ENCODE results near the gene MZF1.

MZF1 gene

DNA sequence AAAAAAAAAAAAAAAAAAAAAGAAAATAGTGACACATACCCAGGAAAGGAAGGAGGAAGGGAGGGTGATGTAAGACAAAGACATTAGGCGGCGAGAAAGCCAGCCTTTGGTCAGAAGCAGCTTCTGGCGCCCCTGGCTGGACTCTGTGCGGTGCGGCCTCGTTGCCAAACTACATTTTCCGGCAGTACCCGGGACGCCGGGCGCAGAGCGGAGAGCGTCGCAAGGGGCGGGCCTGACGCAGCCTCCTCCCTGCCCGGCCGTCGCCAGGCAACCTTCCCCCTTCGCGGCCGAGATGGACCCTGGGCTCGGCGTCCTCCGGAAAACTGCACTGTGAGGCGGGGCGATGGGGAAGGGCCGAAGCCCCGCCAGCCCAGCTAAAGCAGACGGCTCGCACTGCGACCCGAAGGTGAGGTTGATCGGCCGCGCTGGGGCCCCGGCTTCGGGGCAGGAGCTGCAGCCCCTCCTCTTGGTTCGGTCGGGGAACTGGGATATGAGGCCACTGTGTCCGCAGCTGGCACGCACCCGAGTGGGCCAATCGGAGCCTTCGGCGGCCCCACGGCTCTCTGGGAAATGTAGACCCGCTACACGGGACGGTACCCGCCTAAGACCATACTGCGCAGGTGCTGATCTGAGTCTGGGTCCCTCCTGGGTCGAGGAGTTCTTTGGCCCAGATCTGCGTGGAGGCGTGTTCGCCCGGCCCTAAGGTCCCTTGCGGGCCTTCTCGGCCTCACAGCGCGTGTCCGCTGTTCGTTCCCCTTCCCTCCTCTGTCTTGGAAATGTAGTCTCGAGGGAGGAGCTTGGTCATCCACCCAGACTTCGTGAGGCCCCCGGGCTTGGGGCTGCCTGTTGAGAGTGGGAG lies 2.3 kb upstream of the MZF1 start:
- Mint-ChIP-seq H3K36me3 (ENCODE audit: low read depth) (peaks cover 11% of the 10 kb centered on the region), H3K27ac (peak overlapping the region; percentile 90), H3K4me3 (peak overlapping the region; percentile 93), H3K4me1 (ENCODE audit: low read depth) (peaks cover 59% of the 10 kb centered on the region), H3K9me3 (no peaks in the 10 kb centered on the region), H3K27me3 (no peaks in the 10 kb centered on the region)

DNA sequence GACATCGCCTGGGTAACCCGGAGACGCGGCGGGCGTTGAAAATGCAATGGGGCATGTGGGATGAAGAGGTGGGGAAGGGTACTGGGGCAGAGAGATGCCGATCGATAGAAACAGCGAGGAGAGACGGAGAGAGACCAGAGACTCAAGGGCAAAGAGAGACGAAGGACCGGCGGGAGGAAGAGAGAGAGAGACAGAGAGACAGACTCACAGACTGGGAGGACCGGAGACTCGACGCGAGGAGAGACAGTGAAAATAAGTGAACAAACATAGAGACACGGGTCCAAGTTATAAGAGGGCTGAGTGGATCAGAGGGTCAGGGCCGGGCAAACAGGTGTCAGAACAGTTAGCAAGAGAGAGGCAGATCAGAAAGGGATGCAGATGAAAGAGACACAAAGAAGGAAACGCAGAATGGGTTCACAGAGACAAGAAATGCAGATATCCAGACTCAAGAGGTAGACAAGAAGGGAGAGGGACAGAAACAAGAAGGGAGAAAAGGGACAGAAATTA lies 576 bp upstream of the MZF1 start:
- Mint-ChIP-seq H3K27ac (peak overlapping the region; percentile 100), H3K4me3 (peak overlapping the region; percentile 93), H3K9me3 (no peaks in the 10 kb centered on the region), H3K36me3 (ENCODE audit: low read depth) (peaks cover 17% of the 10 kb centered on the region), H3K4me1 (ENCODE audit: low read depth) (peaks cover 49% of the 10 kb centered on the region), H3K27me3 (no peaks in the 10 kb centered on the region)

DNA sequence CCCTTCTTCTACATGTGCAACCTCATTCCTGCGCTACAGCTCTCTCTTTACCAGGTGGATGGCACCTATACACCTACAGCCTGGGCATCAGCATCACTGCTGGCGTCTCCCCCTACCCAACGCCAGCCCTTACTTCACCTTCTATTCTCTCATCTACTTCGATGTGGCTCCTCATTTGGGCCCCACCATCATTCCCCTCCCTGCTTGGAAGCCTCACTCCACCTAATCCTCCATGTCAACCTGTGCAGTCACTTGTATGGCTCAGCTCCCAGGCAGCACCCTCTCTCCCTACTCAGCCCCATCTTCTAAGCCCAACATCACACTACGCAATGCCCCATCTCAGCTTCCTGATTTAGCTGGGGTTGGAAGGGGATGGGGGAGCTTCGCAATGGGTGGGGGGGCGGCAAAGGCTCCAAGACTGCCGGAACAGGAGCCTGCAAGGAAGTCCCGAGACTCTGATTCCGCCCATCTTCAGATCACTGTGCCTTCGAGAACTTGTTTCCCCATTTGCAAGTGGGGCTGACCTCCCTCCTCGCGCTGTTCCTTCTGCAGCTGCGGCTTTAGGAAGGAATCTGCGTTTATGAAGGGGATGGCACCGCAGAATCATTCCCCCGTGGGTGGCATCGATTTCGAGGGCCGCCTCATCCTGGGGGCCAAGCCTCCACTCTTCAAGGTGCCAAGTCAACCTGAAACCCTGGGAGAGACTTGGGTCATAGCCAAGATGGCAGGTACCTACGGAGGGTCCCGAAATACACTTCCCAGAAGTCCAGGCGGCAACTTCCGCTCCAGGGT lies 913 bp downstream of the MZF1 start:
- Mint-ChIP-seq H3K27me3 (no peaks in the 10 kb centered on the region), H3K4me1 (ENCODE audit: low read depth) (peaks cover 36% of the 10 kb centered on the region), H3K4me3 (peak overlapping the region; percentile 93), H3K9me3 (no peaks in the 10 kb centered on the region), H3K36me3 (ENCODE audit: low read depth) (peaks cover 27% of the 10 kb centered on the region), H3K27ac (peak overlapping the region; percentile 100)

DNA sequence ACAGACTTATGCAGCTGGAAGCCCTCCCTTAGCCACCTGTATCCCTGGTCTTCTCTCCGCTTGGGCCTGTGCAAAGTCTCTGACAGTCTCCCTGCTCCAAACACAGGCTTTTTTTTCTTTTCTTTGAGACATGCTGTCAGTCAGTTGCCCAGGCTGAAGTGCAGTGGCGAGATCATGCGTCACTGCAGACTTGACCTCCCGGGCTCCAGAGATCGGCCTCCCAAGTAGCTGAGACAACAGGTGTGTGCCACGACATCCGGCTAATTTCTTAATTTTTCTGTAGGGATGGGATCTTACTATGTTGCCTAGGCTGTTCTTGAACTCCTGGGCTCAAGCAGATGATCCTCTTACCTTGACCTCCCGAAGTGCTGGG lies 1.6 kb downstream of the MZF1 start:
- Mint-ChIP-seq H3K4me3 (no peak overlapping the region), H3K36me3 (ENCODE audit: low read depth) (peaks cover 27% of the 10 kb centered on the region), H3K9me3 (no peaks in the 10 kb centered on the region), H3K27me3 (no peaks in the 10 kb centered on the region), H3K4me1 (ENCODE audit: low read depth) (peaks cover 36% of the 10 kb centered on the region), H3K27ac (peak overlapping the region; percentile 100)

DNA sequence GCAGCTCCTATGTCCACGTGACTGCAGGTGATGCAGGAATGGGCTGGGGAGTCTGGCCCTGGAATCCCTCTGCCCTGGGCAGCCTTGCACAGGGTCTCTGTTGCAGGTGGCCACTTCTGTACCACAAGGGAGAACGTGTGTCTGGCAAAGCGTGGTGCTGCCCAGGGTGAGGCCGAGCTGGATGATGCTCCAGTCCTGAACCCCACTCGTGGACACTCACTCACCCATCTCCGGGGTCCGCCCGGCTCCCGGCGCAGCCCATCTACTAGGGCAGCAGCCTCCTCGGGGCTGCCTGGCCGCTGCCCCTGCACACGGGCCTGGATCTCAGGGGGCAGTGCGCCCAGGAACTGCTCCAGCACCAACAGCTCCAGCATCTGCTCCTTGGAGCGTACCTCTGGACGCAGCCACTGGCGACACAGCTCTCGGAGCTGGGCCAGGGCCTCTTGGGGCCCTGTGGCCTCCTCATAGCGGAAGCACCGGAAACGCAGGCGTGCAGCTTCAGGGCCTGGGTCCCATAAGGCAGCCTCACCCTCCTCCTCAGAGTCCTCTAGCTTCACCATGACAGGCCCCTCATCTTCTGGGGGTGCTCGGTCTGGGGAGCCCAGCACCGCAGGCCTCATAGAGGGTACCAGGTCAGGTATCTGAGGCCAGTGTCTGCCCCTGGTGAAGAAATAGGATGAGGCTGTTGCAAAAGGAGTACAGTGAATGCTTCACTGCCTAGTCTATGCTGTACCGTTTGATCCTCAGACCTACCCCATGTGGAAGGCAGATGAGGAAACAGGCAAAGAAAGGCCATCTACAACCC lies 2.2 kb downstream of the MZF1 start:
- peaks cover 27% of the 10 kb centered on the region for H3K36me3 Mint-ChIP-seq (ENCODE audit: low read depth)
- no peaks in the 10 kb centered on the region for H3K27me3 Mint-ChIP-seq
- H3K27ac Mint-ChIP-seq, result no peak overlapping the region
- no peaks in the 10 kb centered on the region for H3K9me3 Mint-ChIP-seq
- no peak overlapping the region for H3K4me3 Mint-ChIP-seq
- peaks cover 34% of the 10 kb centered on the region for H3K4me1 Mint-ChIP-seq (ENCODE audit: low read depth)

DNA sequence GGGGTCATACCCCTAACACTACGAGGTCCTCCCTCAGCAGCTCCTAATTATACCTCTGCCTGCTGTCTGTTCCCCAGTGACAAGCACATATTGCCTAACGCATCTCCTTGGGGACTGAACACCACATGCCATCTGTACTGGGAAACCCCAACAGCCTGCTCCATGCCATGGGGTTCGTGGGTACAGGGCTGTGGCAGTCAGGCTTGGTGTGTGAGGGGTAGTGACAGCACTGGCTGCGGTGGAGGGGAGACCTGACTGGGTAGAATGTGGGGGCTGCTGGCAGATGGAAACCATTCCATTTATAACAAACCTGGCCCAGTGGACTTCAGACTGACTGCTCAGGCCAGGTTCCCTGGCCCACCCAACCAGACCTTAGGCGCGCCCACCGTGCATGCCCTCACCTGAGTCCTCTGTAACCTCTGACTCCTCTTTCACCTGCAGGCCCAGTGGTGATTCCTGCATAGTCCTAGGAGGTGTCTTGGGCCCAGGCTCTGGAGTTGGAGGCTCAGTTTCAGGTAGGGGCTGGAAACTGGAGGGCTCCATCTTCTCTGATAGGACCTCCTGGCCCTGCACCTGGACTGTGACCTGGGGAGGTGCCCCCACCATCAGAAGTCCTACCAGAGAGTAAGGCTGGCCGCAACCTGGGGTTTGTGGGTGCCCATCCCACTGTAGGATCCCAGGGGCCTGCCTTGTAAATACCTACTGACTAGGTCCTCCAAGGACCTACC lies 3.0 kb downstream of the MZF1 start:
- Mint-ChIP-seq H3K4me1 (ENCODE audit: low read depth) (peaks cover 30% of the 10 kb centered on the region), H3K9me3 (no peaks in the 10 kb centered on the region), H3K36me3 (ENCODE audit: low read depth) (peaks cover 27% of the 10 kb centered on the region), H3K4me3 (no peak overlapping the region), H3K27me3 (no peaks in the 10 kb centered on the region), H3K27ac (no peak overlapping the region)

DNA sequence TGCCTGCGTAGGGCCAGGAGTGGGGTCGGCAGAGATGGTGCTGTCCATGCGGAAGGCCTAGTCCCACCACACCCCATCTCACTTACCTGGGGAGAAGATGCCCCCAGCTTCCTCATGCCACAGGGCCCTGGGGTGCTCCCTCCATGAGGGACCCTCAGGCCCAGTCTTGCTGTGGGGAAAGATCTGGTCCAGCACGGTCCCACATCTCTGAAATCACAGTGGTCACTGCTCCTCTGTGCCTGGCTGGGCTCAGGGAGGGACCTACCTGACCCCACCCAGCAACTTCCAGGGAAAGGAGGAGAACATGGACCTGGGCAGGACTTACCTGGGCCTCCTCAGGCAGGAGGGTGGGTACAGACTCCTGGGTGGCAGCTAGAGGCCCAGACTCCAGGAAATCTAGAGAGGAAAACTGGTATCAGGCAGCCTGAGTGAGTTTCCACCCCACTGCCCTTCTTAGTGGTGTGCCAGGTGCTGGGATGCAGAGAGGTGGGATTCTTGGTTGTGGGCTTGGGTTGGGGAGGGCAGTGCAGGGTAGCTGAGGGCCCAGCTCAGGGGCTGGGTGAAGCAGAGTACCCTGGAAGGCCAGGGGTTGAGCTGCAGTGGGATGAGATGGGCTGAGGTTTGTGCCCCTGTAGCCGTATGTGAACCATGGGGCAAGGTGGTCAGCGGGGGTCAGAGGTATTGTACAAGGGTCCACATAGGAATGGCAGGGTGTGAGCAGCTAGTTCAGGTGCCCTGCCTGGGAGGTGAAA lies 3.8 kb downstream of the MZF1 start:
- Mint-ChIP-seq H3K4me1 (ENCODE audit: low read depth) (peaks cover 29% of the 10 kb centered on the region), H3K27ac (peak overlapping the region; percentile 8), H3K4me3 (no peak overlapping the region), H3K27me3 (no peaks in the 10 kb centered on the region), H3K36me3 (ENCODE audit: low read depth) (peaks cover 31% of the 10 kb centered on the region), H3K9me3 (no peaks in the 10 kb centered on the region)

DNA sequence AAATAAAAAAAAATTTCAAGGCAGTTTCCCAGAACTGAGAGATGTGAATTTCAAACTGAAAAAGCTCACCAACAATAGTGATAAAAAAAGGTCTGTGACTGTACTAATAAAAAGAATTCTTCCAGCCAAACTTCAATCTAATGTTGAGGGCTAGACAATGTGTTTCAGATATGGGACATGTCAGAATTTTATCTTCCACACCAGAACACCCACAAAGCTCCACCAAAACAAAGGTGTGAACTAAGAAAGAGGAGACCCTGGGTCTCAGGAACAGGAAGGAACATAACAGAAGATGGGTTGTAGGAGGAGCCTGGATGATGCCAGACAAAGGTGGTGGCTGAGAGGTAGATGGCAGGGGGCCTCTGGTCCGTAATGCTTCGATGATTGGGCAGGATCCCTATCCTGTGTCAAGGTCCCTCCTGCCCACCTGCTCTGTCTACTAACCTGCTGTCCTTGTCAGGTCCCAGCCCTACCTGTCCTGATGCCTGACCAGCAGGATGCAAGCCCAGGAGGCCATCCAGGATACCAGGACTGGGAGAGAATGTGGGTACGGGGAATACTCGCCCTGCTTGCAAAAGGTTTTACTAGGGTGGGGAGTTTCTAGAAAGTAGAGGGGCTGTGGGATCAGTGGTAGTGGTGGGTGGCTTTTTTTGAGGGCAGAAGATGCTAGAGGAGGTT lies 4.5 kb downstream of the MZF1 start:
- Mint-ChIP-seq H3K9me3 (no peaks in the 10 kb centered on the region), H3K4me3 (no peak overlapping the region), H3K27me3 (no peaks in the 10 kb centered on the region), H3K4me1 (ENCODE audit: low read depth) (peaks cover 26% of the 10 kb centered on the region), H3K27ac (peak overlapping the region; percentile 8), H3K36me3 (ENCODE audit: low read depth) (peaks cover 33% of the 10 kb centered on the region)

DNA sequence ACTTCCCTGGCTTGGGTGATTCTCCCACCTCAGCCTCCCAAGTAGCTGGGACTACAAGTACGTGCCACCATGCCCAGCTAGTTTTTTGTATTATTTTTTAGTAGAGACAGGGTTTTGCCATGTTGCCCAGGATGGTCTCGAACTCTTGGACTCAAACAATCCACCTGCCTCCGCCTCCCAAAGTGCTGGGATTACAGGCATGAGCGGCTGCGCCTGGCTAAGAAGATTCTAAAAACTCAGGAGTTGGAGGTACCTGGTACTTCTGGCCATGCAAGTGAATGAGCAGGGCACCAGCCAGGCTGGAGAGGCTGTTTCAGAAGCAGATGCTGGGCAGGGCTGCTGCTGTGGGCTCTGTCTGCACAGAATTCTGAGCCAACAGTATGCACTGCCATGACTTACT lies 6.1 kb downstream of the MZF1 start:
- H3K9me3 Mint-ChIP-seq, result no peaks in the 10 kb centered on the region
- peaks cover 27% of the 10 kb centered on the region for H3K4me1 Mint-ChIP-seq (ENCODE audit: low read depth)
- no peaks in the 10 kb centered on the region for H3K27me3 Mint-ChIP-seq
- H3K36me3 Mint-ChIP-seq (ENCODE audit: low read depth), result peaks cover 31% of the 10 kb centered on the region
- no peak overlapping the region for H3K27ac Mint-ChIP-seq
- no peak overlapping the region for H3K4me3 Mint-ChIP-seq

DNA sequence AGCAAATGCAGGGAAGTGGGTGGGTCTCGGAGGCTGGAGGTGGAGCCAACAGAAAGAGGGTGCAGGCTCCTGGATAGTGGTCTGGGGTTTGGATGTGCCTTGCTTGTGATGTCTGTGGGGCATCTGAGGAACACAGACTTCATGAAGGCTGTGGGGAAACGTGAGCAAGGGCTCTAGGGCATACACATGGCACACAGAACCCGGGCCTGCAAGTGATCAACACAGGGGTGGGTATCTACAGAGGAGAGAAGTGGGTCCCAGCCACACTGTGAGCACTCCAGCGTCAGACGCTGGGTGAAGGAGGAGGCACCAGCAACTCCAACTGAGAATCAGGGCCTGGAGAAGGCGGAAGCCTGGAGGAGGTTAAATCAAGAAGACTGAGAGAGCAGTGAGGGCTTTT lies 9.3 kb downstream of the MZF1 start:
- H3K36me3 Mint-ChIP-seq (ENCODE audit: low read depth), result peaks cover 24% of the 10 kb centered on the region
- H3K4me1 Mint-ChIP-seq (ENCODE audit: low read depth), result peaks cover 43% of the 10 kb centered on the region
- H3K27ac Mint-ChIP-seq, result peak overlapping the region; percentile 30
- no peaks in the 10 kb centered on the region for H3K27me3 Mint-ChIP-seq
- no peaks in the 10 kb centered on the region for H3K9me3 Mint-ChIP-seq
- peak overlapping the region; percentile 81 for H3K4me3 Mint-ChIP-seq

DNA sequence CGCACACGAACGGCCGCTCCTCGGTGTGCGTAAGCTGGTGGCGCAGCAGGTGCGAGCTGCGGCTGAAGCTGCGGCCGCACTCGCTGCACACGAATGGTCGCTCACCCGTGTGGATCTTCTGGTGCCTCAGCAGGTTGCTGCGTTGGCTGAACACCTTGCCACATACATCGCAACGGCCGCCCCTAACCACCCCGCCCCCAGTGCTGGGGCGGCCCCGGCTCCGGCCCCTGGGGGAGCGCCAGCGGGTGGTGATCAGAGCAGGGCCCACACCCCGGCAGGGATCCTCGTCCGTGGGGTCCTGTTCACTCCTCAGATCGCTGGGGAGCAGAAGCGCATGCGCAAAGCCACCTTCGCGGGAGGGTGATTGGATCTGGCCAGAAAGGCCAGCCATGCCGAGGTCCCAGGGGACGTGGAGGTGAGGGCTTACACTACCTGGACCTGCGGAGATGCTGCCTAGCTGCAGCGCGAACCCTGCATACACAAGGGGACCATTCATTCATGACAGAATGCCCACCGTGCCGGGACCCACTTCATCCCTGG lies 10.0 kb downstream of the MZF1 start:
- Mint-ChIP-seq H3K4me3 (peak overlapping the region; percentile 81), H3K36me3 (ENCODE audit: low read depth) (peaks cover 20% of the 10 kb centered on the region), H3K9me3 (no peaks in the 10 kb centered on the region), H3K27me3 (no peaks in the 10 kb centered on the region), H3K27ac (peak overlapping the region; percentile 67), H3K4me1 (ENCODE audit: low read depth) (peaks cover 43% of the 10 kb centered on the region)

DNA sequence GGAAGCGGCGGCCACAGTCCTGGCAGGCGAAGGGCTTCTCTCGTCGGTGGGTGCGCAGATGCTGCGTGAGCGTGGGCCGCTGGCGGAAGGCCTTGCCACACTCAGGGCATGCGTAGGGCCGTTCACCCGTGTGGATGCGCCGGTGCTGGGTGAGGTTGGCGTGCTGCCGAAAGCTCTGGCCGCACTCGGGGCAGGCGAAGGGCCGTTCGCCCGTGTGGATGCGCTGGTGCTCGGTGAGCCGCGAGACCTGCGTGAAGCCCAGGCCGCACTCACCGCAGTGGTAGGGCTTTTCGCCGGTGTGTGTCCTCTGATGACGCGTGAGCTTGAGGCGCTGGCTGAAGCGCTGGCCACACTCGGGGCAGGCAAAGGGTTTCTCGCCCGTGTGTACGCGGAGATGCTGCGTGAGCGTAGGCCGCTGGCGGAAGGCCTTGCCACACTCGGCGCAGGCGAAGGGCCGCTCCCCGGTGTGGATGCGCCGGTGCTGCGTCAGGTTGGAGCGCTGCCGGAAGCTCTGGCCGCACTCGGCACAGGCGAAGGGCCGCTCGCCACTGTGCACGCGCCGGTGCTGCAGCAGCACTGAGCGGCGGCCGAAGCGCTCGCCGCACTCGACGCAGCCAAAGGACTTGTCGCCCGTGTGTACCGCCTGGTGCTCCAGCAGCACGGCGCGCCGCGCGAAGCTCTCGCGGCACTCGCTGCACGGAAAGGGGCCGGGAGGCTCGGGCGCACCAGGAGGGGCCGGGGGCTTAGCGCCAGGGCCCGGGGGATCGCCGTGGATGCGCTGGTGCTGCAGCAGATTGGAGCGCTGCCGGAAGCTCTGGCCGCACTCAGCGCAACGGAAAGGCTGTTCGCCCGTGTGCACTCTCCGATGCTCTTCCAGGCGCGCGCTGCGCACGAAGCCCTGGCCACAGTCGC lies 10.8 kb downstream of the MZF1 start:
- Mint-ChIP-seq H3K27me3 (no peaks in the 10 kb centered on the region), H3K36me3 (ENCODE audit: low read depth) (peaks cover 22% of the 10 kb centered on the region), H3K4me3 (peak overlapping the region; percentile 81), H3K9me3 (no peaks in the 10 kb centered on the region), H3K27ac (peak overlapping the region; percentile 82), H3K4me1 (ENCODE audit: low read depth) (peaks cover 48% of the 10 kb centered on the region)
